ENCODE results near the gene AP3D1.

AP3D1 gene

DNA sequence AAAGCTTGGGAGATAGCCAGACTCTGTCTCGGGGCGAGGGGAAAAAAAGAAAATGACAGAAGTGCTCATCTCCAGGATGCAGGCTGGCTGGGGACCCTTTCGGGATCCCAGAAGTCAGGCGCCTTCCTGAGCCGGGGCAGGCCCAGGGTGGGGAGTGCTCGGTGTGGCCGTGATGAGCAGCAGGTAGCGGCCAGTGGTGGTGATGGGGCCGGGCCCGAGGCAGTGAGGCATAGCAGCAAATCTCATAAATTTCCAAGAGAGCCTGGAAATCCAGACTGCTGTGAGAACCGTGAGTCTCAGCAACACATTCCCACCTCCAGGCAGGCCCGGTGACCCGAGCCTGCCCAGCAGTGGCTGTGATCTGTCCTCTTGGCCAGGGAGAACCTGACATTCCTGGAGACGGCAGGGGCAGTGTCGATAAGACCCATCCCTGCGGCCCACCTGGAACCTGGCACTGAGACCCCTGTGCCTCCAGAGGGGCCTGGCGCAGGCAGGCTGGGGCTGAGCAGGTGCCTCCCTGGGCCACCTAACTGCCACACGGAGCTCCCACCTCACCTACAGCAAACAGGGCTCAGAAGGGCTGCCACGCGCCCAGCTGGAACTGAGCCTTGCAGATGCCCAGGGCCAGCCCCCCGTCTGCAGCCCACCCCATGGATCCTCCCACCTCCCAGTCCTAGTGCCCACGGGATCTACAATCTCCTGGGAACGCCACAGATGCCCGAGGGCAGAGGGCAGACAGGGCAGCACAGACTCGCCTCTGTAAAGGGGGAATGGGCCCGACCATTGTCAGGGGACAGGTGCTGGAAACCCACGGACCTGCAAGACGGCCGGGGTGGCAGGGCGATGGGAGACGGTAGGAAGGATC is 31.2 kb downstream of the AP3D1 start:
- H3K4me1 ChIP-seq (ENCODE audit: control insufficient read depth in 5 of 5, insufficient read depth in 5 of 5, low read length in 5 of 5) = peaks cover 0 to 11% (median 9%) of the 10 kb centered on the region in 5 donors
- peaks cover 0 to 98% (median 91%) of the 10 kb centered on the region in 5 donors for H3K36me3 ChIP-seq (ENCODE audit: control insufficient read depth in 5 of 5, insufficient read depth in 5 of 5, low read length in 5 of 5)
- no peaks in the 10 kb centered on the region for H3K27me3 ChIP-seq (ENCODE audit: control insufficient read depth in 5 of 5, insufficient read depth in 4 of 5, low read length in 5 of 5)
- no peak overlapping the region for H3K4me3 ChIP-seq (ENCODE audit: low read depth in 1 of 5, low read length in 5 of 5)
- H3K27ac ChIP-seq (ENCODE audit: low read depth, low read length) = no peak overlapping the region
- no peaks in the 10 kb centered on the region for H3K9me3 ChIP-seq (ENCODE audit: control insufficient read depth in 5 of 5, low read length in 5 of 5)
- no peak overlapping the region for H3K9ac ChIP-seq (ENCODE audit: low read length in 5 of 5)

DNA sequence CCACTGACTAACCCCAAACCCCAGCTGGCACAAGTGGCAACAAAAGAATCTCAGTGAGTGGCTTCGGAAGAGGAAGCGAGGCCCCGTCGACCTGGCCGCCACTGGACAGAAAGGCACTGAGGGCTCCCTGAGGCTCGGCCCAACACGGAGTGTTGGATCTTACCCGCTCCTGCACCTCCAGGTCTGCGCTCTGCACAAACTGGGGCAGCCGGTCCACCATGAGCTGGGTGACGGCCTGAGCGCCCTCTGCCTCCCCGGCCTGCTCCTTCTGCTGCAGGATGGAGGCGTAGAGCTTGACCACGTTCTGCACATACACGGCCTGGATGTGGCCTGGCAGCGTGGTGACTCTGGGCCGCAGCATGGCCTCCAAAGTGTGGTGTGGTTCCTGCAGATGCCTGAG is 32.9 kb downstream of the AP3D1 start:
- no peak overlapping the region for H3K27ac ChIP-seq (ENCODE audit: low read depth, low read length)
- no peak overlapping the region for H3K9ac ChIP-seq (ENCODE audit: low read length in 5 of 5)
- no peaks in the 10 kb centered on the region for H3K9me3 ChIP-seq (ENCODE audit: control insufficient read depth in 5 of 5, low read length in 5 of 5)
- H3K36me3 ChIP-seq (ENCODE audit: control insufficient read depth in 5 of 5, insufficient read depth in 5 of 5, low read length in 5 of 5) = peaks cover 0 to 100% (median 97%) of the 10 kb centered on the region in 5 donors
- H3K27me3 ChIP-seq (ENCODE audit: control insufficient read depth in 5 of 5, insufficient read depth in 4 of 5, low read length in 5 of 5) = no peaks in the 10 kb centered on the region
- no peak overlapping the region for H3K4me3 ChIP-seq (ENCODE audit: low read depth in 1 of 5, low read length in 5 of 5)
- peaks cover 0 to 19% (median 9%) of the 10 kb centered on the region in 5 donors for H3K4me1 ChIP-seq (ENCODE audit: control insufficient read depth in 5 of 5, insufficient read depth in 5 of 5, low read length in 5 of 5)

DNA sequence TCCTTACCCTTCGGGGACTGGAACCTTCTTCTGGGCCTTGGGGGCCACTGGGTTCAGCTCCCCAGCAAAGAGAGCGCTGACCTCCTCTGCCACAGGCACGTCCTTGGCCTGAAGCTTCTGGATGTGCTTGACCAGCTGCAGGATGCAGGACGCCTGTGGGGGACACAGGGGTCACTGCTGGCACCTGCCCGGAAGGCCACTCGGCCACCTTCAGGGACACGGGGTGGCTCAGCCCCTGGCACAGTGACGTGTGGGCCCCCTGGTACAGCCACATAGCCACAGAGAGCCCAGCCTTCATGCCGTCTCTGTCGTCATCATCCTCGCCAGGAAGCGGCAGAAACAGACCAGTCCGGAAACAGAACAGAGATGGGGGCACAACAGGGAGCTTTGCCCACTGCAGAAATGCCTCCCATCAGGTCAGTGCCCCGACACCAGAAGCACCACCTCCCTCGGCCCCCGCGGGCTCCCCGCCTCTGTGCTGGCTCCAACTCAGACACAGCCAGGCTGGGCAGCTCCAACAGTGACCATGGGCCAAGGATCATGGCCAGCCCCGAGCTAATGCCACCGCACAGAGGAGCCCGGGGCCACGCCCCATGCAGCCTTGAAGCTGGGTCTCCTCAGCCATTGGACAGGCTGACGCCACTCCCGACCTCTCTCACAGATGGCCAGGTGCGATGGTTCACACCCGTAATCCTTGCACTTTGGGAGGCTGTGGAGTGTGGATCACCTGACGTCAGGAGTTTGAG is 34.0 kb downstream of the AP3D1 start:
- Histone ChIP-seq H3K9ac (ENCODE audit: low read length in 5 of 5) (no peak overlapping the region), H3K4me3 (ENCODE audit: low read depth in 1 of 5, low read length in 5 of 5) (no peak overlapping the region), H3K27ac (ENCODE audit: low read depth, low read length) (no peak overlapping the region), H3K4me1 (ENCODE audit: control insufficient read depth in 5 of 5, insufficient read depth in 5 of 5, low read length in 5 of 5) (peaks cover 0 to 21% (median 9%) of the 10 kb centered on the region in 5 donors), H3K36me3 (ENCODE audit: control insufficient read depth in 5 of 5, insufficient read depth in 5 of 5, low read length in 5 of 5) (peaks cover 0 to 99% (median 95%) of the 10 kb centered on the region in 5 donors), H3K9me3 (ENCODE audit: control insufficient read depth in 5 of 5, low read length in 5 of 5) (no peaks in the 10 kb centered on the region), H3K27me3 (ENCODE audit: control insufficient read depth in 5 of 5, insufficient read depth in 4 of 5, low read length in 5 of 5) (no peaks in the 10 kb centered on the region)

DNA sequence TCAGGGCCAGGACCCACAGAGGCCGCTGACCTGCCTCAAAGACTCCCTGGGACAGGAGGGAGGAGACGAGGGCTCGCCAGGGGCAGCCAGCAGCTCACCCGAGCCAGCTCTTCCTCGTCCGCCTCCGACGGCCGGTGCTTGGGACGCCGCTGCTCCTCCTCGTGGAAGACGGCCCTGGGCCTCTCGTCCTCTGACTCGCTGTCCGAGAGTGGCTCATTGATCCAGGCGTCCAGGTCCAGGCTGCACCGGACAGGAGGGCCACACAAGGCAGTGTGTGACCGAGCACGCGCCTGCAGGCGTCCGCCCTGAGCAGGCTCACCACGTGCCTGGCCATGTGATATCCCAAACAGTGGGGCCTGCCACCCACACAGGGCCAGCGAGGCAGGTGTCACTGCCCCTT is 34.9 kb downstream of the AP3D1 start:
- no peak overlapping the region for H3K27ac ChIP-seq (ENCODE audit: low read depth, low read length)
- H3K4me3 ChIP-seq (ENCODE audit: low read depth in 1 of 5, low read length in 5 of 5) = no peak overlapping the region
- H3K9me3 ChIP-seq (ENCODE audit: control insufficient read depth in 5 of 5, low read length in 5 of 5) = no peaks in the 10 kb centered on the region
- peaks cover 0 to 21% (median 9%) of the 10 kb centered on the region in 5 donors for H3K4me1 ChIP-seq (ENCODE audit: control insufficient read depth in 5 of 5, insufficient read depth in 5 of 5, low read length in 5 of 5)
- H3K9ac ChIP-seq (ENCODE audit: low read length in 5 of 5) = no peak overlapping the region
- peaks cover 0 to 99% (median 95%) of the 10 kb centered on the region in 5 donors for H3K36me3 ChIP-seq (ENCODE audit: control insufficient read depth in 5 of 5, insufficient read depth in 5 of 5, low read length in 5 of 5)
- H3K27me3 ChIP-seq (ENCODE audit: control insufficient read depth in 5 of 5, insufficient read depth in 4 of 5, low read length in 5 of 5) = no peaks in the 10 kb centered on the region

DNA sequence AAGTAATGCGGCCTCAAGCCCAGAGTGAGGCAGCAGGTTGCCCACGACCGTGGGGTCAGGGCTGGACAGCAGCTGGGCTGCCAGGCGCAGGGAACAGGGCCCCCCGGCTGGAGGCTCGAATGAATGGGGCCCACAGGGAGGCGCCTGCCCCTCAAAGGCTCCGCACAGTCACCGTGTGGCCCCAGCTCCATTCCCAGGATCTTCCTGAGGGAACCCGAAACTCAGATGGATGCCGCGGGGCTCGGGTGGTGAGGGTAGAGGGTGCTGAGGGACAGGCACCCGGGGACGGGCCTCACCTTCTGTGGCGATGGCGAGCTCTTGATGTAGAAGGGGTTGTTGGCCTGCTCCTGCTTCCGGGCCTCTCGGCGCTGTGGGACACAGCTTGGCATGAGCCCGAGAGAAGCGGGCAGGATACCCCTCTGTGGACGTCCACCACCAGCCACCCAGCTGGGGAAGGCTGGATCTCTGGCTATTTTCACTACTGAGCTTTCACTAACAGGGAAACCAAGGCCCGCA is 35.4 kb downstream of the AP3D1 start:
- H3K9ac ChIP-seq (ENCODE audit: low read length in 5 of 5) = no peak overlapping the region
- no peak overlapping the region for H3K4me3 ChIP-seq (ENCODE audit: low read depth in 1 of 5, low read length in 5 of 5)
- H3K4me1 ChIP-seq (ENCODE audit: control insufficient read depth in 5 of 5, insufficient read depth in 5 of 5, low read length in 5 of 5) = peaks cover 0 to 21% (median 9%) of the 10 kb centered on the region in 5 donors
- no peaks in the 10 kb centered on the region for H3K27me3 ChIP-seq (ENCODE audit: control insufficient read depth in 5 of 5, insufficient read depth in 4 of 5, low read length in 5 of 5)
- no peak overlapping the region for H3K27ac ChIP-seq (ENCODE audit: low read depth, low read length)
- no peaks in the 10 kb centered on the region for H3K9me3 ChIP-seq (ENCODE audit: control insufficient read depth in 5 of 5, low read length in 5 of 5)
- peaks cover 0 to 99% (median 95%) of the 10 kb centered on the region in 5 donors for H3K36me3 ChIP-seq (ENCODE audit: control insufficient read depth in 5 of 5, insufficient read depth in 5 of 5, low read length in 5 of 5)

DNA sequence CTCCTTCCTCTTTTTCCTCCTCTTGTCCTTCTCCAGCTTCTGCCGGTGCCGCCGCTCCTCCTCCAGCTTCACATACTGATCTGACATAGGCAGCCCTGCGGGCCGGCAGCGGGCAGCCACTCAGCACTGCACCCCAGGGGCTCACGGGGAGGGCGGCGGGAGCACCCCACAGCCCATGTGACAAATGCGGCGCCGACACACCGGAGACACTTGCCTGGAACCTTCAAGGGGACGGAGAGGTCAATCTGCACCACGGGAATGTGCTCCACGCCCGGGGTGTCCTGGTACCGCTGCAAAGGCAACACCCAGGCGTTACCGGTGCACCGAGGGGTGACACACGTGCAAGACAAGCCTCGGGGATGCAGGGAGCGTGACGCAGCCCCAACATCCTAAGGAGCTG is 36.0 kb downstream of the AP3D1 start:
- Histone ChIP-seq H3K36me3 (ENCODE audit: control insufficient read depth in 5 of 5, insufficient read depth in 5 of 5, low read length in 5 of 5) (peaks cover 0 to 99% (median 95%) of the 10 kb centered on the region in 5 donors), H3K4me1 (ENCODE audit: control insufficient read depth in 5 of 5, insufficient read depth in 5 of 5, low read length in 5 of 5) (peaks cover 0 to 21% (median 9%) of the 10 kb centered on the region in 5 donors)

DNA sequence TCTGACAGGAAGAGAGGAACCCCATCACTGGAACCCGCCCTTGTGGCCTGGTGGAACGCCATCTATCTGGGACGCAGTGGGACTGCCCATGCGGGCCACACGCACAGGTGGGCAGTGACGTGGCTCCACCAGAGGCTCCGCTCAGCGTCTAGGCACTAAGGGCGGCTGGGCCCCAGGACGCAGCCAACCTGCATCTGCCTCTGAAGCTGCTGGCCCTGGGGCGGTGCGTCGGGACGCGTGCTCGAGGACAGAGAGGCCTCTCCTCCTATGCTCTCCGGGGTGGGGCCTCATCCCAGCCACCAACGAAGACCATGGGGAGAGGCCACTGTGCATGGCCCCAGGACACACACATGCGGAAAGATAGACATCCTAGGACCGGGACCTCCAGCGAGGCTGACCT is 36.5 kb downstream of the AP3D1 start:
- Histone ChIP-seq H3K4me3 (ENCODE audit: low read depth in 1 of 5, low read length in 5 of 5) (no peak overlapping the region), H3K9me3 (ENCODE audit: control insufficient read depth in 5 of 5, low read length in 5 of 5) (no peaks in the 10 kb centered on the region), H3K4me1 (ENCODE audit: control insufficient read depth in 5 of 5, insufficient read depth in 5 of 5, low read length in 5 of 5) (peaks cover 0 to 21% (median 9%) of the 10 kb centered on the region in 5 donors), H3K9ac (ENCODE audit: low read length in 5 of 5) (no peak overlapping the region), H3K27ac (ENCODE audit: low read depth, low read length) (no peak overlapping the region), H3K36me3 (ENCODE audit: control insufficient read depth in 5 of 5, insufficient read depth in 5 of 5, low read length in 5 of 5) (peaks cover 0 to 99% (median 95%) of the 10 kb centered on the region in 5 donors), H3K27me3 (ENCODE audit: control insufficient read depth in 5 of 5, insufficient read depth in 4 of 5, low read length in 5 of 5) (no peaks in the 10 kb centered on the region)

More for the DNA sequence above, 36.0 kb downstream of the AP3D1 start:
- Histone ChIP-seq H3K27ac (ENCODE audit: low read depth, low read length) (no peak overlapping the region), H3K9me3 (ENCODE audit: control insufficient read depth in 5 of 5, low read length in 5 of 5) (no peaks in the 10 kb centered on the region), H3K9ac (ENCODE audit: low read length in 5 of 5) (no peak overlapping the region), H3K4me3 (ENCODE audit: low read depth in 1 of 5, low read length in 5 of 5) (no peak overlapping the region), H3K27me3 (ENCODE audit: control insufficient read depth in 5 of 5, insufficient read depth in 4 of 5, low read length in 5 of 5) (no peaks in the 10 kb centered on the region)

DNA sequence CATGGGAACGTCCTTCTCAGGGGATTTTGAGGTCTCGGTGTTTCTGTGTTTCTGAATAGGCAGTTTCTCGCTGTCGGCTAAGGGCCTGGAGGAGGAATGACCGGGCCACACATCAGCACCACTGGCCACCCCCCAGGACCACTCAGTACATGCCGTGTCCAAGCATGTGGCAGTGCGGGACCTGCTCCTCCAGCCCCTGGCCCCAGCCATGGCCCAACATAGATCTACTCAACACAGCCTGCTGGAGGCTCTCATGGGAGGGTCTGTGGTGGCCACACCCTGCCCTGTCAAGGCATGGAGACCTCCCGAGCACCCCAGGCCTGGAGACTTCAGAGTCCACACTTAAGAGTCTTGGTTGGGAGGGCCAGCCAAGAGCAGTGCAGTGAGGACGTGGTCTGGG is 37.1 kb downstream of the AP3D1 start:
- Histone ChIP-seq H3K36me3 (ENCODE audit: control insufficient read depth in 5 of 5, insufficient read depth in 5 of 5, low read length in 5 of 5) (peaks cover 0 to 99% (median 98%) of the 10 kb centered on the region in 5 donors), H3K9ac (ENCODE audit: low read length in 5 of 5) (no peak overlapping the region), H3K9me3 (ENCODE audit: control insufficient read depth in 5 of 5, low read length in 5 of 5) (no peaks in the 10 kb centered on the region), H3K27me3 (ENCODE audit: control insufficient read depth in 5 of 5, insufficient read depth in 4 of 5, low read length in 5 of 5) (no peaks in the 10 kb centered on the region), H3K4me1 (ENCODE audit: control insufficient read depth in 5 of 5, insufficient read depth in 5 of 5, low read length in 5 of 5) (peaks cover 0 to 21% (median 9%) of the 10 kb centered on the region in 5 donors), H3K27ac (ENCODE audit: low read depth, low read length) (no peak overlapping the region), H3K4me3 (ENCODE audit: low read depth in 1 of 5, low read length in 5 of 5) (no peak overlapping the region)

DNA sequence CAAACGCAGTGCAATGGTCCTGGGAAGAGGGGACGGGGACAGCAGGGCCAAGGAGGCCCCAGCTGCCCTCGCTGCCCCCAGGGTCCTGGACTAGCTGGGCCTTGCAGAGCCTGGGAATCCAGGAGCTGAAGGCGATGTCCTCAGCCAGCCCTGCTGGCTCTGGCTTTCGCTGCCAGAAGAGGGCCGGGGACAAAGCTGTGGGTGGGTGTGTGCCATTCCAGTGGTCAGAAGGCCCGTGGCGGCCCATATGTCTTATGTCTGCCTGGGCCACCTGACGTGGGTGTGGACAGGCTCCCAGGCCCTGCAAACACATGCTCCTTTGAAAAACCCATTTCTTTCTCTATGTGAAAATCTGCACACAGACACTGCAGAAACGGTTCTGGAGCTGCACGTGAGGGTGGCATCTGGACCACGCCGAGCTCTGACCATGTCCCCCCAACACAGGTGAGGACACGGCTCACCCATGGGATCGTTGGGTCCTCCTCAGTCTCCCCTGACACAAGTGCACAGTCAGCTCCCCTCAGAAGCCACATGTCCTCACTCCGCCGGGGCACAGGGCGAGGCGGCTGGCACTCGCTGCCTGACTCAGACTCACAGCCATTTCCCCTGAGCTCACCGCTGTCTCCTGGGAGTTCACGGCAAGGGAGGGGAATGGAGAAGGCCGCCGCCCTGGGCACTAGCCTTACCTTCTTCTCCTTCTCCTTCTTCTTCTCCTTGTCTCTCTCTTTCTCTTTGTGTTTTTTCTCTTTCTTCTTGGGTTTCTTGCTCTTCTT is 37.7 kb downstream of the AP3D1 start:
- H3K36me3 ChIP-seq (ENCODE audit: control insufficient read depth in 5 of 5, insufficient read depth in 5 of 5, low read length in 5 of 5) = peaks cover 0 to 99% (median 99%) of the 10 kb centered on the region in 5 donors
- H3K4me3 ChIP-seq (ENCODE audit: low read depth in 1 of 5, low read length in 5 of 5) = no peak overlapping the region
- H3K4me1 ChIP-seq (ENCODE audit: control insufficient read depth in 5 of 5, insufficient read depth in 5 of 5, low read length in 5 of 5) = peaks cover 0 to 21% (median 9%) of the 10 kb centered on the region in 5 donors
- no peak overlapping the region for H3K27ac ChIP-seq (ENCODE audit: low read depth, low read length)
- H3K9ac ChIP-seq (ENCODE audit: low read length in 5 of 5) = no peak overlapping the region
- H3K27me3 ChIP-seq (ENCODE audit: control insufficient read depth in 5 of 5, insufficient read depth in 4 of 5, low read length in 5 of 5) = no peaks in the 10 kb centered on the region
- no peaks in the 10 kb centered on the region for H3K9me3 ChIP-seq (ENCODE audit: control insufficient read depth in 5 of 5, low read length in 5 of 5)
